MCF 10A (cell line): ENCODE data around the gene DAB1. TPM values are rescaled to one million over a fixed set of nuclear protein-coding genes. Genes with fewer than 3 reads are reported as not detected.

Experiments
- BruUV-seq: library from RNA; stranded (reverse); fragments of 400-500 nt; replicated peaks from 2 replicates; lab custom pipeline; 2021; lab: Mats Ljungman, UMichigan
- CTCF ChIA-PET: fragments of 300-600 bp; sonication (Branson Sonifier 250); formaldehyde crosslinking; extraction: SDS; loops from one replicate; lab custom pipeline; 2021; ENCODE audit warnings: antibody characterized with exemption, inconsistent platforms; lab: Yijun Ruan, JAX
- POLR2A ChIA-PET: fragments of 300-600, 350-650 bp; sonication (Branson Sonifier 250); formaldehyde crosslinking; extraction: SDS; loops from one replicate; lab custom pipeline; 2020; ENCODE audit warnings: antibody characterized with exemption, inconsistent platforms; lab: Yijun Ruan, JAX
- DNase-seq: peaks from one replicate; pipeline ENCODE4 v3.0.0-alpha.2; 2018; ENCODE audit not compliant: unreplicated experiment
- H3K27ac Mint-ChIP-seq: one replicate; pipeline ENCODE4 v1.8.0; 2022; ENCODE audit warnings: mild to moderate bottlenecking, low read depth, mixed read lengths; ENCODE audit not compliant: unreplicated experiment
- H3K27me3 Mint-ChIP-seq: one replicate; pipeline ENCODE4 v1.8.0; 2022; ENCODE audit warnings: mixed read lengths; ENCODE audit not compliant: insufficient read depth, unreplicated experiment
- H3K36me3 Mint-ChIP-seq: one replicate; pipeline ENCODE4 v1.8.0; 2022; ENCODE audit warnings: mild to moderate bottlenecking, moderate library complexity, mixed read lengths; ENCODE audit not compliant: insufficient read depth, unreplicated experiment
- H3K4me1 Mint-ChIP-seq: one replicate; pipeline ENCODE4 v1.8.0; 2022; ENCODE audit warnings: mixed read lengths; ENCODE audit not compliant: insufficient read depth, unreplicated experiment
- H3K4me3 Mint-ChIP-seq: one replicate; pipeline ENCODE4 v1.8.0; 2022; ENCODE audit warnings: mild to moderate bottlenecking, moderate library complexity, mixed read lengths; ENCODE audit not compliant: unreplicated experiment
- H3K9me3 Mint-ChIP-seq: one replicate; pipeline ENCODE4 v1.8.0; 2022; ENCODE audit warnings: mixed read lengths; ENCODE audit not compliant: unreplicated experiment
- intact Hi-C: fragments of 100-400 bp; cut with micrococcal nuclease; formaldehyde crosslinking; loops from 2 replicates; pipeline ENCODE4 v1.14.1; 2022
- total RNA-seq: library from RNA; stranded (reverse); gene quantifications from 2 replicates; pipeline ENCODE4 v1.2.3, GENCODE V29; 2022
- TF ChIP-seq, protein P1 (sequence below): fragments of 200-600 bp; IDR thresholded peaks from one replicate; pipeline ENCODE4 v1.8.0; 2022; ENCODE audit warnings: antibody characterized with exemption, mild to moderate bottlenecking; ENCODE audit not compliant: unreplicated experiment

DAB1 gene
- total RNA-seq, 1 experiment from 2014 or later: not detected

DNA sequence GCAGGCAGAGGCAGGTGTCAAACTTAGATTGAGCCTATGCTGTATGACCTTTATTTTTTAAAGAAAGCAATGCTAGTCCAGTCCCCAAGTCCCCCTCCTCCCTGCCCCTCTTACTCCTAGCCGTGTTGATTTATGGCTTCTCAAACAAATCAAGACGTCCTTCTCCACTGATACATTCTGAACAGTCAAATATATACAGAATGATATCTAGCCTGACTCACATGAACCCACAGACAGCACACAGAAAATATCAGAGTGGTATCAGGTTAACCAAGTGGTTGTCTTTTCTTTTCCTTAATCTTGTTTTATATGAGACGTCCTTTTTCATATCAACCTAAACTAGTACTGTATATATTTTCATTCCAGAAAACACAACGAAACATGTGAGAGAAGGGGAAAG is 13.4 kb downstream of the DAB1 start:
- TF ChIP-seq, protein P1, sequence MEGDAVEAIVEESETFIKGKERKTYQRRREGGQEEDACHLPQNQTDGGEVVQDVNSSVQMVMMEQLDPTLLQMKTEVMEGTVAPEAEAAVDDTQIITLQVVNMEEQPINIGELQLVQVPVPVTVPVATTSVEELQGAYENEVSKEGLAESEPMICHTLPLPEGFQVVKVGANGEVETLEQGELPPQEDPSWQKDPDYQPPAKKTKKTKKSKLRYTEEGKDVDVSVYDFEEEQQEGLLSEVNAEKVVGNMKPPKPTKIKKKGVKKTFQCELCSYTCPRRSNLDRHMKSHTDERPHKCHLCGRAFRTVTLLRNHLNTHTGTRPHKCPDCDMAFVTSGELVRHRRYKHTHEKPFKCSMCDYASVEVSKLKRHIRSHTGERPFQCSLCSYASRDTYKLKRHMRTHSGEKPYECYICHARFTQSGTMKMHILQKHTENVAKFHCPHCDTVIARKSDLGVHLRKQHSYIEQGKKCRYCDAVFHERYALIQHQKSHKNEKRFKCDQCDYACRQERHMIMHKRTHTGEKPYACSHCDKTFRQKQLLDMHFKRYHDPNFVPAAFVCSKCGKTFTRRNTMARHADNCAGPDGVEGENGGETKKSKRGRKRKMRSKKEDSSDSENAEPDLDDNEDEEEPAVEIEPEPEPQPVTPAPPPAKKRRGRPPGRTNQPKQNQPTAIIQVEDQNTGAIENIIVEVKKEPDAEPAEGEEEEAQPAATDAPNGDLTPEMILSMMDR: no peak
- H3K9me3 Mint-ChIP-seq: no peaks in the 10 kb centered on the region
- POLR2A ChIA-PET: no interaction called here
- peaks cover 24% of the 10 kb centered on the region for H3K27me3 Mint-ChIP-seq
- H3K36me3 Mint-ChIP-seq: no peaks in the 10 kb centered on the region
- peaks cover 14% of the 10 kb centered on the region for H3K4me1 Mint-ChIP-seq
- BruUV-seq: no TSS peak
- H3K27ac Mint-ChIP-seq: peak overlapping the region; percentile 82
- intact Hi-C loops: no loop called here
- CTCF ChIA-PET: no interaction called here
- no peak overlapping the region for H3K4me3 Mint-ChIP-seq
- DNase-seq: no peak

DNA sequence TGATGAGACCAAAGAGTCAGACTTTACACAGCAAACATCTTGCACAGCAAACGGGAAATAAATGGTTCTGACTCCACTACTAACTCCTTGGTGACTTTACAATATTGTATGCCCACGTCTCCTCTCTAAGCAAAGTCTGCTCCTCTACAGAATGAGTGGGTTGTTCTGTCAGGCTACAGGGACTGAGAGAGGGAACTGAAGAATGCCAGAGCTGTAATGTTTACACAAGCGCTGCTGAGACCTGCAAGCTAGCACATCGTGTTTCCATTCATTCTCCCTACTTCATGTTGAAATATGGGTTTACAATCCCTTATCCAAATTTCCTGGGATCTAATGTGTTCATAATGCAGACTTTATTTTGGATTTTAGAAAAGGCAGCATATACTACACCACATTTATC is 15.9 kb downstream of the DAB1 start:
- Mint-ChIP-seq H3K27ac (no peak overlapping the region), H3K4me3 (no peak overlapping the region), H3K4me1 (peaks cover 14% of the 10 kb centered on the region), H3K36me3 (no peaks in the 10 kb centered on the region), H3K9me3 (no peaks in the 10 kb centered on the region), H3K27me3 (peaks cover 33% of the 10 kb centered on the region)
- TF ChIP-seq, protein P1: no peak
- POLR2A ChIA-PET: no interaction called here
- intact Hi-C loops: no loop called here
- BruUV-seq: no TSS peak
- no peak for DNase-seq
- CTCF ChIA-PET: no interaction called here

DNA sequence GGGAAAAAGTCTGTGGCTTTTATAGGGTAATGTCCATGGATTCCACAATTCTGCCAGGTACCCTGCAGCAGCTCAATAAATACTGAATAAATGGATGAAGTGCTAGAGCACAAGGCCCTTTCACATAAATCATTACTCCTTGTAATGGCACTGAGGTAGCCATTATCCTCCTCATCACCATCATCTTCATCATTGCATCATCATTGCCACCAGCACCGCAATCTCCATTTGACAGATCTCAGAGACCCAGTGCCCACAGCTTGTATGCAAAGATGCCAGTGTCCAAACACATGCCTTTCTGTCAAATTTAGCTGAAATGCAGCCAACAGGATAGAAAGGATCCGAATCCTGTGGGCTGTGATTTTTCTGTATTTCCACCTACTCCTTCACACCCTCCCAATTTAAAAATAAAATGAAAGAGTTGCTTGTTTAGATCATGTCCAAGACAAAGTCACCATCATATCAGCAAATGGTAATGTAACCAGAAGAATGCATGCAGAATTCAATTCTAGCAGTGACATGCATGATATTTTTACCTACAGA is 17.4 kb downstream of the DAB1 start:
- Mint-ChIP-seq H3K4me3 (no peak overlapping the region), H3K4me1 (peaks cover 11% of the 10 kb centered on the region), H3K36me3 (no peaks in the 10 kb centered on the region), H3K27me3 (peaks cover 42% of the 10 kb centered on the region), H3K9me3 (no peaks in the 10 kb centered on the region), H3K27ac (no peak overlapping the region)
- no TSS peak for BruUV-seq
- ChIA-PET CTCF (no interaction called here), POLR2A (no interaction called here)
- TF ChIP-seq, protein P1: no peak
- DNase-seq: no peak
- intact Hi-C loops: no loop called here

DNA sequence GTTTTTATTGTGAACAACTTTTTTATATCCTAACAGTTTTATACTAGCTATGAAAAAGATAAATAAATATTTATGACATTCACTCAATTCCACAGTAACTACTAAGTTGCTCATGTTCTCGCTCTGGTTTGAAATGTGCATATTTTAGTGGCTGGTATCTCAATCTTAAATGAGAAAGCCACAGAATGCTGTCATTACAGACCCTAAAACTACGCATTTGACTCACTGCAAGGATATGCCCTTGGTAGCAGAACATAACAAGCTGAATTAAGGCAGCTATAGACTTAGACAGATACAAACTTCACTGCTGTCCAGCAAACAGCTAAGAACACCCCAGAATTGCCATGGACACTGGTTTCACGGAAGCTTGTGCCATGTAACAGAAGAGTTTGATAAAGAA is 19.0 kb downstream of the DAB1 start:
- no TSS peak for BruUV-seq
- DNase-seq: no peak
- ChIA-PET CTCF (no interaction called here), POLR2A (no interaction called here)
- Mint-ChIP-seq H3K27me3 (peaks cover 44% of the 10 kb centered on the region), H3K27ac (no peak overlapping the region), H3K4me1 (no peaks in the 10 kb centered on the region), H3K9me3 (no peaks in the 10 kb centered on the region), H3K36me3 (no peaks in the 10 kb centered on the region), H3K4me3 (no peak overlapping the region)
- TF ChIP-seq, protein P1: no peak
- intact Hi-C loops: no loop called here
